Calu3 (cell line): Measurements from ENCODE around the gene ZNF507. TPM values are rescaled to one million over a fixed set of nuclear protein-coding genes. Genes with fewer than 3 reads are reported as not detected.

Experiments used
- BruUV-seq: library from RNA; stranded (reverse); fragments of 400-500 nt; replicated peaks from 2 replicates; lab custom pipeline; 2021; lab: Mats Ljungman, UMichigan
- CTCF ChIA-PET: fragments of 300-600 bp; sonication (Branson Sonifier 250); formaldehyde crosslinking; loops from one replicate; lab custom pipeline; 2022; ENCODE audit warnings: antibody characterized with exemption; lab: Charles Lee
- DNase-seq: peaks from one replicate; pipeline ENCODE4 v3.0.0; 2022
- H3K27ac Mint-ChIP-seq: one replicate; pipeline ENCODE4 v1.8.0; 2022; ENCODE audit warnings: mixed read lengths; ENCODE audit not compliant: unreplicated experiment
- H3K27me3 Mint-ChIP-seq: one replicate; pipeline ENCODE4 v1.8.0; 2022; ENCODE audit warnings: mixed read lengths; ENCODE audit not compliant: unreplicated experiment
- H3K36me3 Mint-ChIP-seq: one replicate; pipeline ENCODE4 v1.8.0; 2022; ENCODE audit warnings: mild to moderate bottlenecking, moderate library complexity, mixed read lengths; ENCODE audit not compliant: insufficient read depth, unreplicated experiment
- H3K4me1 Mint-ChIP-seq: one replicate; pipeline ENCODE4 v1.8.0; 2022; ENCODE audit warnings: mild to moderate bottlenecking, low read depth, mixed read lengths; ENCODE audit not compliant: unreplicated experiment
- H3K4me3 Mint-ChIP-seq: one replicate; pipeline ENCODE4 v1.8.0; 2022; ENCODE audit warnings: mild to moderate bottlenecking, low read depth, moderate library complexity, mixed read lengths; ENCODE audit not compliant: unreplicated experiment
- H3K9me3 Mint-ChIP-seq: one replicate; pipeline ENCODE4 v1.8.0; 2022; ENCODE audit warnings: low read depth, mixed read lengths; ENCODE audit not compliant: unreplicated experiment
- intact Hi-C: fragments of 100-400 bp; cut with micrococcal nuclease; formaldehyde crosslinking; loops from one replicate; pipeline ENCODE4 v1.10.0; 2022; ENCODE audit not compliant: unreplicated experiment
- total RNA-seq: library from RNA; stranded (reverse); gene quantifications from 2 replicates; pipeline ENCODE4 v1.2.3, GENCODE V29; 2022
- TF ChIP-seq, protein P1 (sequence below): fragments of 200-600 bp; IDR thresholded peaks from one replicate; pipeline ENCODE4 v1.8.0; 2022; ENCODE audit warnings: antibody characterized with exemption; ENCODE audit not compliant: unreplicated experiment

The ZNF507 gene
- total RNA-seq, 1 experiment from 2014 or later = 31.5 TPM

GRCh38 chr19:32387701-32388392 lies 42.4 kb downstream of the ZNF507 start:
- H3K36me3 Mint-ChIP-seq = peaks cover 7% of the 10 kb centered on the region
- no TSS peak for BruUV-seq
- no peak for DNase-seq
- no peaks in the 10 kb centered on the region for H3K9me3 Mint-ChIP-seq
- H3K4me3 Mint-ChIP-seq = no peak overlapping the region
- TF ChIP-seq, protein P1, sequence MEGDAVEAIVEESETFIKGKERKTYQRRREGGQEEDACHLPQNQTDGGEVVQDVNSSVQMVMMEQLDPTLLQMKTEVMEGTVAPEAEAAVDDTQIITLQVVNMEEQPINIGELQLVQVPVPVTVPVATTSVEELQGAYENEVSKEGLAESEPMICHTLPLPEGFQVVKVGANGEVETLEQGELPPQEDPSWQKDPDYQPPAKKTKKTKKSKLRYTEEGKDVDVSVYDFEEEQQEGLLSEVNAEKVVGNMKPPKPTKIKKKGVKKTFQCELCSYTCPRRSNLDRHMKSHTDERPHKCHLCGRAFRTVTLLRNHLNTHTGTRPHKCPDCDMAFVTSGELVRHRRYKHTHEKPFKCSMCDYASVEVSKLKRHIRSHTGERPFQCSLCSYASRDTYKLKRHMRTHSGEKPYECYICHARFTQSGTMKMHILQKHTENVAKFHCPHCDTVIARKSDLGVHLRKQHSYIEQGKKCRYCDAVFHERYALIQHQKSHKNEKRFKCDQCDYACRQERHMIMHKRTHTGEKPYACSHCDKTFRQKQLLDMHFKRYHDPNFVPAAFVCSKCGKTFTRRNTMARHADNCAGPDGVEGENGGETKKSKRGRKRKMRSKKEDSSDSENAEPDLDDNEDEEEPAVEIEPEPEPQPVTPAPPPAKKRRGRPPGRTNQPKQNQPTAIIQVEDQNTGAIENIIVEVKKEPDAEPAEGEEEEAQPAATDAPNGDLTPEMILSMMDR = no peak
- no peak overlapping the region for H3K27ac Mint-ChIP-seq
- H3K4me1 Mint-ChIP-seq = peaks cover 4% of the 10 kb centered on the region
- CTCF ChIA-PET = interaction anchor here (2.0 kb wide), 1 partner anchor 19 kb away, joined by 5 read pairs; no protein-coding TSS in a partner anchor
- no peaks in the 10 kb centered on the region for H3K27me3 Mint-ChIP-seq
- intact Hi-C loops = no loop called here

GRCh38 chr19:32388393-32388855 lies 43.0 kb downstream of the ZNF507 start:
- no TSS peak for BruUV-seq
- H3K27ac Mint-ChIP-seq = no peak overlapping the region
- CTCF ChIA-PET = interaction anchor here (2.0 kb wide), 1 partner anchor 19 kb away, joined by 5 read pairs; no protein-coding TSS in a partner anchor
- no peak for DNase-seq
- H3K36me3 Mint-ChIP-seq = peaks cover 4% of the 10 kb centered on the region
- H3K27me3 Mint-ChIP-seq = no peaks in the 10 kb centered on the region
- intact Hi-C loops = no loop called here
- TF ChIP-seq, protein P1 = no peak
- H3K4me1 Mint-ChIP-seq = peaks cover 10% of the 10 kb centered on the region
- no peaks in the 10 kb centered on the region for H3K9me3 Mint-ChIP-seq
- H3K4me3 Mint-ChIP-seq = no peak overlapping the region

DNA sequence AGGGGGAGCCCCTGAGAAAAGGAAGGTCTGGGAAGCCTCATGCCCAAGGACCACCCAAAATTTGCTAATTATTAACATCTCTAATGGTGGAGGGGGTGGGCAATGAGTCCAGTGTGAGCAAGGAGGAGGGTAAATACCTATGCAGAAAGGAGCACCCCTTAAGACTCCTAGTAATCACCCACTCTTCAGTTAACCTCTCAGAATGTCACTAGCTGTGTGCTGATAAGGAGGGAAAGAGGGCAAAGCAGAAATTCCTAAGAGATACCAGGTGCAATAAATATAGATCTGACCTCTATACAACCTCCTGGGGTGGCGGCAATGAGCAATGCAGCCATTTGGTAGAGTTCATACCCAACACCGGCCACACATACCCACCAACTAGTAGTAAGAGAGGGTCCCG lies 47.5 kb downstream of the ZNF507 start:
- CTCF ChIA-PET = no interaction called here
- no peaks in the 10 kb centered on the region for H3K27me3 Mint-ChIP-seq
- TF ChIP-seq, protein P1 = no peak
- BruUV-seq = no TSS peak
- H3K9me3 Mint-ChIP-seq = no peaks in the 10 kb centered on the region
- H3K4me1 Mint-ChIP-seq = peaks cover 14% of the 10 kb centered on the region
- no peak overlapping the region for H3K27ac Mint-ChIP-seq
- intact Hi-C loops = no loop called here
- H3K4me3 Mint-ChIP-seq = no peak overlapping the region
- no peaks in the 10 kb centered on the region for H3K36me3 Mint-ChIP-seq
- DNase-seq = no peak

DNA sequence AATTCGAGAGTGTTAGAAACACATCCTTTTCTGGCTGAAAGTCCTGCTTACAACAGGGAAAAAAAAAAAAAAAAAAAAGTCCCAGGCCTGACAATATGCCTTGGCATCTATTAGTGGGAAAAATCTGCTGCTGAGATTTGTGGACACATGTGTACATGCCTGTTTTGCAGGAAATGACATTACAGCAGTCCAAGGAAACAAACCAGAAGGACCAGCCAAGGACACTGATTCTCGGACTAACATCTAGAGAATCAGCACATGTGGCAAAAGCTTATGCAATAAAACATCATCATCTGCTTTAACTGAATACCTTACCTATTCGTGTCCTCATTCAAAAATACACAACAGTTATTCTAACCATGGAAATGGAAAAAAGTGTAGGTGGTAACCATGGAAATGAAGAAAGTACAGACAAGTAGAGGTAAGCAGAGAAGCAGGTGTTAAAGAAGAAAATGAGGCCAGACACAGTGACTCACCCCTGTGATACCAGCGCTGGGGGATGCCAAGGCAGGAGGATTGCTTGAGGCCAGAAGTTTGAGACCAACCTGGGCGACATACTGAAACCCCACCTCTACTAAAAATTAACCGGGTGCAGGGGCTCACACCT lies 50.7 kb downstream of the ZNF507 start:
- Mint-ChIP-seq H3K4me3 (no peak overlapping the region), H3K9me3 (no peaks in the 10 kb centered on the region), H3K27me3 (no peaks in the 10 kb centered on the region), H3K36me3 (no peaks in the 10 kb centered on the region), H3K27ac (no peak overlapping the region), H3K4me1 (peaks cover 14% of the 10 kb centered on the region)
- intact Hi-C loops = no loop called here
- no peak for DNase-seq
- CTCF ChIA-PET = interaction anchor here (0.7 kb wide), 1 partner anchor 51 kb away, joined by 7 read pairs; no protein-coding TSS in a partner anchor
- TF ChIP-seq, protein P1 = no peak
- BruUV-seq = no TSS peak
